Common myeloid progenitor, CD34-positive (primary cell): ENCODE results near the gene GTF3C1.

Experiments
- CTCF ChIA-PET: fragments of 350-600 bp; sonication (Branson Sonifier 250); formaldehyde crosslinking; loops from one replicate; lab custom pipeline; 2021; ENCODE audit warnings: antibody characterized with exemption; lab: Charles Lee
- POLR2A ChIA-PET: fragments of 350-600 bp; sonication (Branson Sonifier 250); formaldehyde crosslinking; loops from one replicate; lab custom pipeline; 2021; ENCODE audit warnings: antibody characterized with exemption; lab: Charles Lee
- DNase-seq, 3 donors: peaks; one replicate each; pipeline versions ENCODE4 v3.0.0 to v3.0.0-alpha.2; 2013
- H3K27ac ChIP-seq, 2 experiments: 1 replicate in 1 of 2; 2 replicates in 1 of 2; pipeline ENCODE4 v1.7.0; 2013; ENCODE audit warnings: inconsistent platforms in 2 of 2, low read length in 2 of 2, mild to moderate bottlenecking in 2 of 2, low read depth in 1 of 2, moderate library complexity in 1 of 2; ENCODE audit not compliant: severe bottlenecking in 2 of 2, insufficient read depth in 1 of 2, poor library complexity in 1 of 2
- H3K27me3 ChIP-seq, 5 experiments: replicated peaks in 2 of 5; 1 replicate in 3 of 5; 2 replicates in 2 of 5; pipeline versions ENCODE4 v1.6.1 to v1.7.0; 2013; ENCODE audit warnings: low read length in 4 of 5, mild to moderate bottlenecking in 2 of 5, moderate library complexity in 2 of 5, inconsistent platforms in 1 of 5; ENCODE audit not compliant: insufficient read depth in 5 of 5, control insufficient read depth in 4 of 5
- H3K36me3 ChIP-seq, 4 experiments: 1 replicate in 2 of 4; 2 replicates in 2 of 4; pipeline versions ENCODE4 v1.6.1 to v1.7.0; 2013; ENCODE audit warnings: low read length in 3 of 4, control low read depth in 1 of 4, mild to moderate bottlenecking in 1 of 4; ENCODE audit not compliant: control insufficient read depth in 4 of 4, insufficient read depth in 4 of 4
- H3K4me1 ChIP-seq, 4 experiments: 1 replicate in 3 of 4; 2 replicates in 1 of 4; pipeline versions ENCODE4 v1.6.1 to v1.7.1; 2013; ENCODE audit warnings: low read length in 3 of 4, mild to moderate bottlenecking in 3 of 4, control low read depth in 1 of 4, inconsistent platforms in 1 of 4, moderate library complexity in 1 of 4; ENCODE audit not compliant: control insufficient read depth in 4 of 4, insufficient read depth in 4 of 4; ENCODE audit errors: control extremely low read depth in 1 of 4
- H3K4me3 ChIP-seq, 7 experiments: 1 replicate in 4 of 7; 2 replicates in 3 of 7; pipeline versions ENCODE4 v1.5.1 to v1.7.0; 2013; ENCODE audit warnings: mild to moderate bottlenecking in 7 of 7, low read length in 6 of 7, moderate library complexity in 6 of 7, inconsistent platforms in 2 of 7, low read depth in 2 of 7, control low read depth in 1 of 7; ENCODE audit not compliant: insufficient read depth in 4 of 7, control insufficient read depth in 1 of 7; ENCODE audit errors: extremely low read depth in 1 of 7
- H3K9me3 ChIP-seq, 5 experiments: 1 replicate in 4 of 5; 2 replicates in 1 of 5; pipeline versions ENCODE4 v1.6.1 to v1.7.1; 2013; ENCODE audit warnings: low read length in 4 of 5, mild to moderate bottlenecking in 2 of 5, inconsistent platforms in 1 of 5, low read depth in 1 of 5, moderate library complexity in 1 of 5; ENCODE audit not compliant: control insufficient read depth in 4 of 5, insufficient read depth in 2 of 5; ENCODE audit errors: control extremely low read depth in 1 of 5
- WGBS: methylation state at CpG from one replicate; pipeline ENCODE4 v1.1.5; 2013; ENCODE audit not compliant: insufficient coverage; 5-methylcytosine and 5-hydroxymethylcytosine counted together

GTF3C1 gene

DNA sequence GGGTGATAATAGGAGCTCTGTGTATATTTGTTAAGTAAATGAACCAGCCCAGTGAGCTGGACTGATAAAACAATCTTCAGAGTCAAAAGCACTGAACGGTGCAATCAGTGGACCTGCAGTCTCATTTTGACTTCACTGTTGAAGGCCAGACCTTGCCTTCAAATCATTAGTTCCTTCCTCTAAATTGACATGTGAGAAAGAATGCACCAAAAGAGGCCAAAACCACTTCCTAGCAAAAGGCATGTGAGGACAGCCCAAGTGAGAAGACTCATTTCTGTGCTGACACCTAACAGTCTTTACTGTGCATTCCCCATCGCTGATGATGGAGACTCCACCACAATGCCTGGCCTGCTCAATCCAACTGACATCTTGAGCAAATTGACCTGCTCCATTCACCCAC is 10.6 kb downstream of the GTF3C1 start:
- Histone ChIP-seq H3K4me1 (peaks cover 0 to 10% (median 7%) of the 10 kb centered on the region in 4 experiments), H3K36me3 (peaks cover 21 to 91% (median 63%) of the 10 kb centered on the region in 4 experiments), H3K27me3 (no peaks in the 10 kb centered on the region), H3K9me3 (peaks cover 0 to 5% (median 3%) of the 10 kb centered on the region in 5 experiments), H3K27ac (no peak overlapping the region), H3K4me3 (no peak overlapping the region)
- peak in 1 of 3 donors; percentile 32 for DNase-seq
- 93% methylated on average over 1 of the region's 2 CpGs for WGBS
- ChIA-PET CTCF (interaction anchor here (1.6 kb wide), 1 partner anchor 16 kb away, joined by 5 read pairs; no protein-coding TSS in a partner anchor), POLR2A (no interaction called here)

DNA sequence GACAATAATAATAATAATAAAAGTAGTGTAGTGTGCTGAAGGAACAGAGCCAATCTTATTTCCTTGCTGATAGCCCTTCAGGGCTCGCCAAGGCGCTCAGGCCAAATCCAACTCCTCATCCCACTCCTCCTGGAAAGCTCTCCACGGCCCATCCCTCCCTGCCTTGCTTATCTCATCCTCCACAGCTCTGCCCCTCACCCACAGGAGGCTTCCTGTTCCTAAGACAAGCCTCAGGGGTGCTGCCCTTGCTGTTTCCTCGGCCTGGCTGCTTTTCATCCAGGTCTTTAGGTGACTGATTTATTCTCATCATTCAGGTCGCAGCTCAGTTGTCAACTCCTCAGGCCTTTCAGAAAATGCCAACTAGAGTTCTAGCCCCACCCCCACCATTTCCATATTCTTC is 11.2 kb downstream of the GTF3C1 start:
- peaks cover 21 to 88% (median 62%) of the 10 kb centered on the region in 4 experiments for H3K36me3 ChIP-seq
- H3K27me3 ChIP-seq: no peaks in the 10 kb centered on the region
- peaks cover 0 to 10% (median 7%) of the 10 kb centered on the region in 4 experiments for H3K4me1 ChIP-seq
- no peak overlapping the region for H3K27ac ChIP-seq
- H3K9me3 ChIP-seq: peaks cover 0 to 5% (median 3%) of the 10 kb centered on the region in 5 experiments
- peak in 1 of 3 donors; percentile 13 for DNase-seq
- POLR2A ChIA-PET: interaction anchor here (0.6 kb wide), 1 partner anchor 8 kb away, joined by 3 read pairs; no protein-coding TSS in a partner anchor
- CTCF ChIA-PET: interaction anchor here (1.6 kb wide), 1 partner anchor 16 kb away, joined by 5 read pairs; no protein-coding TSS in a partner anchor
- 49% methylated on average over 5 of the region's 5 CpGs for WGBS
- H3K4me3 ChIP-seq: no peak overlapping the region

DNA sequence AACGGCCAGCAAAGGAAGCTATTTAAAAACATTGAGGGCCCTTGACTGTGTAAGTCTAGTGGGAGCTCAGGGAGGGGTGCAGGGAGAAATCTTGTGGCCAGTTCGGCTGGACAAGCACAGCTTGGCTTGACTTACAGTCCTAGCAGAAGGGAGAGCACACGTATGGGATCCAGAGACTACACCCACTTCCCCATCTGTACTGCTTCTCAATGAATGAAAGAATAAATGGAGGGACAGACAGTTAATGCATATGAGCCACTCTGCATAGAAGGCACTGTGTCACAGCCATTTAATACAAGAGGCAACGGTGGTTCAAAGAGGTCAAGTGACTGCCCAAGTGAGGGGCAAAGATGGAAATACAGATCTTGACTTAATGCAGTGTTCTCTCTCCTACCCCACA is 15.5 kb downstream of the GTF3C1 start:
- Histone ChIP-seq H3K9me3 (no peaks in the 10 kb centered on the region), H3K36me3 (peaks cover 2 to 76% (median 44%) of the 10 kb centered on the region in 4 experiments), H3K27ac (no peak overlapping the region), H3K4me3 (no peak overlapping the region), H3K27me3 (no peaks in the 10 kb centered on the region), H3K4me1 (peaks cover 8 to 37% (median 35%) of the 10 kb centered on the region in 4 experiments)
- POLR2A ChIA-PET: no interaction called here
- no peak for DNase-seq
- WGBS: 100% methylated on average over 4 of the region's 4 CpGs
- CTCF ChIA-PET: no interaction called here

DNA sequence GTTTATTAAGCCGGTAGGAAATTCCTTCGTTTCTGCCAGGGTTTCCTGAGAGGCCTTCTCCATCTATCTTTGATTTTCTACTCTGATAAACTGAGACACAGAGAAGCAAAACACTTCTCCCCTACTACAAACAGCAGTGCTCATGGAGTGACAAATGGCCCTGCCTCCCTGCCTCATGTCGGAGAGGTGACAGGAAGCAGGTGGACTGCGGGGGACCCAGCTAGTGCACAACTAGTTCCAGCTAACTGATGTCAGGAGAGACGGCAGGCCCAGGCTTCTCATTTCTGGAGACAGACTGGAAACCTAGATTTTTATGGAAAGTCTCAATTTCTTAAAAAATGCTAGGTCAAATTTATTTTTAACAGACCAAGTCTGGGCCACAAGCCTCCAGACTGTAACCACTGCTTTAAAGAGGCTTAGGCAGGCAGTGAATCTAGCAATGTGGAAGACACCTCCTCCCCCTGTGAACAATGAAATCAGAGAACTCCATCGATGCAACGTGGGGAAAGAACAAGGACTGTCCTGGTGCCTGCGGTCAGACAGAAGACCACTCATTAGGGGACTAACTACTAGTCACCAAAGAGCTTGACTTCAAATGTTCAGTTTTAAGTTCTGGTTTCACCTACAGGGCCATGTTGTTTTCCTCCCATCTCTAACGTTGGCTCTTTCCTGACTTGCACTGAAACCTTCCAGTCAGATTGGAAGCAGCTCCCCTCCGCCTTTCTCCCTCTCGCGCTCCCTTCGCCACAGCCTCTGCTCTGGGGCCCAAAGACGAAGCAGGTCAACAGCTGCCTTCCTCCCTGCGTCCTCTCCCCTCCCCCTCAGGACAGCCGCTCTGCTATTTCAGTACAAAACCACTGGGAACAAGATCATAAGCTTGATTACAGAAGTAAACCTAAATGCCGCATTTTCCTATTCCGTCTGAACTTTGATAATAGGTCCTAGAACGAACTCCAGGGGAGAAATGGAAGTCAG is 17.6 kb downstream of the GTF3C1 start:
- POLR2A ChIA-PET: interaction anchor here (0.7 kb wide), 1 partner anchor 28 kb away, joined by 3 read pairs; no protein-coding TSS in a partner anchor
- Histone ChIP-seq H3K36me3 (peaks cover 3 to 70% (median 42%) of the 10 kb centered on the region in 4 experiments), H3K27me3 (no peaks in the 10 kb centered on the region), H3K27ac (peak overlapping the region; percentile 17 to 52), H3K9me3 (no peaks in the 10 kb centered on the region), H3K4me1 (peaks cover 8 to 30% (median 29%) of the 10 kb centered on the region in 4 experiments), H3K4me3 (peak overlapping the region in 1 of 7 experiments; percentile 45)
- CTCF ChIA-PET: interaction anchor here (1.2 to 2.9 kb wide), 6 partner anchors 8 to 33 kb away, joined by 3 to 7 read pairs (median 4); no protein-coding TSS in a partner anchor
- peak in 2 of 3 donors; percentile 65 to 76 for DNase-seq
- 6% methylated on average over 17 of the region's 19 CpGs for WGBS

DNA sequence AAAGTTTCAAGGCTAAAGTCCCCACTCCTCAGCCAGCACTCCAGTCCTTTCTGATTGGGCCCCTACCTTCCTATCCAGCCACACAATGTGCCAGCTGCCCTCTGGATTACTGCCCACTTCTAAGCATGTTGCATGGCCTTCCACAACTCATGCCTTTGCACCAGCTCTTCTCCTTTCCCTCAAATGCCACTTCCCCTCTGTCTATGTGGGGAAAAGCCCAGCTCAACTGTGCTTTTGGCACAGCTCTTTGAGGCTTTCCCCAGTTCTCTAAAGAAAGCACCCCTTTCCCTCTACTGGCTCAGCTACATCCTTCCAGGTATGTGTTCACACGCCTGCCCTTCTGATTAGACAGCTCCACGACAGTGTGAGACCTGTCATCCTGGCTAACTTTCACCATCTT is 18.5 kb downstream of the GTF3C1 start:
- 0% methylated on average over 2 of the region's 2 CpGs for WGBS
- DNase-seq: peak in 2 of 3 donors; percentile 57 to 65
- peak overlapping the region; percentile 17 to 52 for H3K27ac ChIP-seq
- no peaks in the 10 kb centered on the region for H3K9me3 ChIP-seq
- peaks cover 4 to 70% (median 45%) of the 10 kb centered on the region in 4 experiments for H3K36me3 ChIP-seq
- H3K27me3 ChIP-seq: no peaks in the 10 kb centered on the region
- ChIA-PET POLR2A (interaction anchor here (1.0 kb wide), 1 partner anchor 11 kb away, joined by 4 read pairs; no protein-coding TSS in a partner anchor), CTCF (interaction anchor here (0.6 to 2.9 kb wide), 4 partner anchors 9 to 21 kb away, joined by 3 to 7 read pairs (median 3); no protein-coding TSS in a partner anchor)
- peak overlapping the region in 3 of 7 experiments; percentile 2 to 16 (median 8) for H3K4me3 ChIP-seq
- peaks cover 8 to 30% (median 29%) of the 10 kb centered on the region in 4 experiments for H3K4me1 ChIP-seq

DNA sequence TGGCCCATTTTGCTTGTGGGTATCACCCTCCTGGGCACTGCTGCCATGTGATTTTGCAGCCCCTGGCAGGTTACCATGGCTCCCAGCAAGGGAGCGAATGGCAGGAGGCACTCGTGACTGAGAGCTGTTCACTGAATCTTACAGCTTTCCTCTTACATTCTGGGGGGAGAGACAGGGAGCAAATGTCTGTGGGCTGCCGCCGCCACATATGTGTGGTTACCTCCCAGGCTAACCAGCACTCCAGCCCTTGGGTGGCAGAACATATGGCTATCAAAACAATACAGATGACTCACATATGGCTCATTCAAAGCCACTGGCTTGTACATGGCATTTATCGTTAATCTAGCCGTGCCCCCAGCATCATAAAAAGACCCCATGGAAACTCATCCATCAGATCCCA is 19.8 kb downstream of the GTF3C1 start:
- 100% methylated on average over 6 of the region's 6 CpGs for WGBS
- POLR2A ChIA-PET: no interaction called here
- Histone ChIP-seq H3K27ac (no peak overlapping the region), H3K27me3 (no peaks in the 10 kb centered on the region), H3K36me3 (peaks cover 8 to 72% (median 47%) of the 10 kb centered on the region in 4 experiments), H3K4me3 (no peak overlapping the region), H3K9me3 (peaks cover 0 to 2% (median 0%) of the 10 kb centered on the region in 5 experiments), H3K4me1 (peaks cover 8 to 30% (median 29%) of the 10 kb centered on the region in 4 experiments)
- CTCF ChIA-PET: interaction anchor here (1.2 to 2.9 kb wide), 2 partner anchors 14 to 19 kb away, joined by 3 to 7 read pairs; no protein-coding TSS in a partner anchor
- peak in 2 of 3 donors; percentile 4 to 5 for DNase-seq
